Common myeloid progenitor, CD34-positive (primary cell): ENCODE measurements around the gene NDUFS6.
"Not testable (repeated sequence)": the region's sequence is repeated elsewhere in the genome, so short reads cannot be mapped to it uniquely, and the experiment has no call there.

Experiments
- CTCF ChIA-PET: fragments of 350-600 bp; sonication (Branson Sonifier 250); formaldehyde crosslinking; loops from one replicate; lab custom pipeline; 2021; ENCODE audit warnings: antibody characterized with exemption; lab: Charles Lee
- POLR2A ChIA-PET: fragments of 350-600 bp; sonication (Branson Sonifier 250); formaldehyde crosslinking; loops from one replicate; lab custom pipeline; 2021; ENCODE audit warnings: antibody characterized with exemption; lab: Charles Lee
- DNase-seq, 3 donors: peaks; one replicate each; pipeline versions ENCODE4 v3.0.0 to v3.0.0-alpha.2; 2013
- H3K27ac ChIP-seq, 2 experiments: 1 replicate in 1 of 2; 2 replicates in 1 of 2; pipeline ENCODE4 v1.7.0; 2013; ENCODE audit warnings: inconsistent platforms in 2 of 2, low read length in 2 of 2, mild to moderate bottlenecking in 2 of 2, low read depth in 1 of 2, moderate library complexity in 1 of 2; ENCODE audit not compliant: severe bottlenecking in 2 of 2, insufficient read depth in 1 of 2, poor library complexity in 1 of 2
- H3K27me3 ChIP-seq, 5 experiments: replicated peaks in 2 of 5; 1 replicate in 3 of 5; 2 replicates in 2 of 5; pipeline versions ENCODE4 v1.6.1 to v1.7.0; 2013; ENCODE audit warnings: low read length in 4 of 5, mild to moderate bottlenecking in 2 of 5, moderate library complexity in 2 of 5, inconsistent platforms in 1 of 5; ENCODE audit not compliant: insufficient read depth in 5 of 5, control insufficient read depth in 4 of 5
- H3K36me3 ChIP-seq, 4 experiments: 1 replicate in 2 of 4; 2 replicates in 2 of 4; pipeline versions ENCODE4 v1.6.1 to v1.7.0; 2013; ENCODE audit warnings: low read length in 3 of 4, control low read depth in 1 of 4, mild to moderate bottlenecking in 1 of 4; ENCODE audit not compliant: control insufficient read depth in 4 of 4, insufficient read depth in 4 of 4
- H3K4me1 ChIP-seq, 4 experiments: 1 replicate in 3 of 4; 2 replicates in 1 of 4; pipeline versions ENCODE4 v1.6.1 to v1.7.1; 2013; ENCODE audit warnings: low read length in 3 of 4, mild to moderate bottlenecking in 3 of 4, control low read depth in 1 of 4, inconsistent platforms in 1 of 4, moderate library complexity in 1 of 4; ENCODE audit not compliant: control insufficient read depth in 4 of 4, insufficient read depth in 4 of 4; ENCODE audit errors: control extremely low read depth in 1 of 4
- H3K4me3 ChIP-seq, 7 experiments: 1 replicate in 4 of 7; 2 replicates in 3 of 7; pipeline versions ENCODE4 v1.5.1 to v1.7.0; 2013; ENCODE audit warnings: mild to moderate bottlenecking in 7 of 7, low read length in 6 of 7, moderate library complexity in 6 of 7, inconsistent platforms in 2 of 7, low read depth in 2 of 7, control low read depth in 1 of 7; ENCODE audit not compliant: insufficient read depth in 4 of 7, control insufficient read depth in 1 of 7; ENCODE audit errors: extremely low read depth in 1 of 7
- H3K9me3 ChIP-seq, 5 experiments: 1 replicate in 4 of 5; 2 replicates in 1 of 5; pipeline versions ENCODE4 v1.6.1 to v1.7.1; 2013; ENCODE audit warnings: low read length in 4 of 5, mild to moderate bottlenecking in 2 of 5, inconsistent platforms in 1 of 5, low read depth in 1 of 5, moderate library complexity in 1 of 5; ENCODE audit not compliant: control insufficient read depth in 4 of 5, insufficient read depth in 2 of 5; ENCODE audit errors: control extremely low read depth in 1 of 5
- WGBS: methylation state at CpG from one replicate; pipeline ENCODE4 v1.1.5; 2013; ENCODE audit not compliant: insufficient coverage; 5-methylcytosine and 5-hydroxymethylcytosine counted together

Gene NDUFS6

GRCh38 chr5:1788828-1789227 lies 12.4 kb upstream of the NDUFS6 start:
- Histone ChIP-seq H3K4me1 (peaks cover 0 to 28% (median 7%) of the 10 kb centered on the region in 4 experiments), H3K9me3 (no peaks in the 10 kb centered on the region), H3K27me3 (peaks cover 0 to 9% (median 0%) of the 10 kb centered on the region in 5 experiments), H3K4me3 (no peak overlapping the region), H3K36me3 (no peaks in the 10 kb centered on the region), H3K27ac (no peak overlapping the region)
- POLR2A ChIA-PET = no interaction called here
- no peak for DNase-seq
- 91% methylated on average over 15 of the region's 15 CpGs for WGBS
- CTCF ChIA-PET = interaction anchor here (1.4 kb wide), 1 partner anchor 12 kb away, joined by 3 read pairs; no protein-coding TSS in a partner anchor

GRCh38 chr5:1789438-1789833 lies 11.8 kb upstream of the NDUFS6 start:
- H3K27me3 ChIP-seq, CTCF ChIA-PET, H3K27ac ChIP-seq, H3K36me3 ChIP-seq, POLR2A ChIA-PET, H3K9me3 ChIP-seq, H3K4me3 ChIP-seq: not testable (repeated sequence)
- DNase-seq = peak; percentile 8 to 43 (median 26)
- H3K4me1 ChIP-seq = peaks cover 0 to 33% (median 7%) of the 10 kb centered on the region in 4 experiments
- WGBS = 96% methylated on average over 3 of the region's 3 CpGs

- POLR2A ChIA-PET = no interaction called here
- CTCF ChIA-PET = no interaction called here
- no peak overlapping the region for H3K27ac ChIP-seq
- no peaks in the 10 kb centered on the region for H3K9me3 ChIP-seq
- no peak overlapping the region for H3K4me3 ChIP-seq
- WGBS = 58% methylated on average over 9 of the region's 10 CpGs
- peaks cover 0 to 33% (median 7%) of the 10 kb centered on the region in 4 experiments for H3K4me1 ChIP-seq
- peaks cover 0 to 6% (median 0%) of the 10 kb centered on the region in 5 experiments for H3K27me3 ChIP-seq
- DNase-seq = no peak
- H3K36me3 ChIP-seq = no peaks in the 10 kb centered on the region
Measured at GRCh38 chr5:1789834-1790471, 11.3 kb upstream of the NDUFS6 start.

DNA sequence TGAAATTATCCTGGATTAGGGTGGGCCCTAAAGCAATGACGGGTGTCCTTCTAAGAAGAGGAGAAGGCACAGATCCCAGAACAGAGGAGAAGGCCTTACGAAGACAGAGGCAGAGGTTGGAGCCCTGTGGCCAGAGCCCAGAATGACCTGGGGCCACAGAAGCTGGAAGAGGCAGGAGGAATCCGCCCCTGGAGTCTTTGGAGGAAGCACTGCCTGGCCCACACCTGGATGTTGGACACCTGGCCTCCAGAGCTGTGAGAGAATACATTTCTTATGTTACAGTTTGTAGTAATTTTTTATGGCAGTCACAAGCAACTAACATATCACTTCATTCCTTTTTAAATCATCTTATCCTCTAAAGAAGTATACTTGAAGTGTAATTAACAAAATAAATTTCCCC lies 10.0 kb upstream of the NDUFS6 start:
- POLR2A ChIA-PET = no interaction called here
- CTCF ChIA-PET = no interaction called here
- WGBS = 94% methylated on average over 3 of the region's 3 CpGs
- Histone ChIP-seq H3K9me3 (no peaks in the 10 kb centered on the region), H3K27me3 (peaks cover 0 to 6% (median 0%) of the 10 kb centered on the region in 5 experiments), H3K36me3 (peaks cover 0 to 3% (median 1%) of the 10 kb centered on the region in 4 experiments), H3K4me1 (peaks cover 0 to 33% (median 7%) of the 10 kb centered on the region in 4 experiments), H3K4me3 (no peak overlapping the region), H3K27ac (no peak overlapping the region)
- DNase-seq = no peak

- ChIA-PET POLR2A (no interaction called here), CTCF (interaction anchor here (1.0 to 1.2 kb wide), 3 partner anchors 10 to 16 kb away, joined by 3 to 4 read pairs (median 3); no protein-coding TSS in a partner anchor)
- no peak overlapping the region for H3K4me3 ChIP-seq
- peaks cover 0 to 20% (median 14%) of the 10 kb centered on the region in 4 experiments for H3K36me3 ChIP-seq
- H3K27me3 ChIP-seq = peaks cover 0 to 5% (median 0%) of the 10 kb centered on the region in 5 experiments
- peaks cover 0 to 35% (median 7%) of the 10 kb centered on the region in 4 experiments for H3K4me1 ChIP-seq
- no peak overlapping the region for H3K27ac ChIP-seq
- peak; percentile 45 to 84 (median 81) for DNase-seq
- H3K9me3 ChIP-seq = no peaks in the 10 kb centered on the region
- WGBS = 54% methylated on average over 7 of the region's 8 CpGs
Measured at GRCh38 chr5:1792842-1793266, 8.4 kb upstream of the NDUFS6 start.

DNA sequence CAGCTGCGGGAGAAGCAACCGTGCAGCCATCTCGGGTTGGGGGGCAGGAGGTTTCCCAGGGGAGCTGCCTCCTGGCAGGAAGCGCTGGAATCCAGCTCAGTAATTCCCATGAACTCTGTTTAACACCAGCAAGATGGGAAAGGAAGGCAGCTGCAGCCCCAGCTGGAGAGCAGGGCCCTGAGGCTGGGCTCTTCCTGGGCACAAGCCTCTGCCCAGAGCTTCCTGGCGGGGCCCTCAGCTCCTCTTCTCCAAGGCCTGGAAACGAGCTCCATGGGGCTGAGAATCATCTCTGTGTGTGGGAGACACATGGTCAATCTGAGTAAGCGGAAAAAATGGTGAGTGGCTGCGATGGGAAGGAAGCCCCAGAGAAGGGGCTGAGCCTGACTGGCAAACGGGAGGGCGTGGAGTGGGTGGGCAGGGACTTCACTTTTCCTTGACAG lies 7.9 kb upstream of the NDUFS6 start:
- Histone ChIP-seq H3K4me3 (no peak overlapping the region), H3K27ac (no peak overlapping the region), H3K9me3 (no peaks in the 10 kb centered on the region), H3K27me3 (peaks cover 0 to 3% (median 0%) of the 10 kb centered on the region in 5 experiments), H3K4me1 (peaks cover 0 to 38% (median 7%) of the 10 kb centered on the region in 4 experiments), H3K36me3 (peaks cover 0 to 23% (median 16%) of the 10 kb centered on the region in 4 experiments)
- 93% methylated on average over 8 of the region's 10 CpGs for WGBS
- no peak for DNase-seq
- ChIA-PET CTCF (interaction anchor here (1.0 to 1.2 kb wide), 3 partner anchors 10 to 16 kb away, joined by 3 to 4 read pairs (median 3); no protein-coding TSS in a partner anchor), POLR2A (no interaction called here)
